ENCODE results near the gene NFKB2.

The NFKB2 gene

GRCh38 chr10:102397222-102398171, 2.0 kb downstream of the NFKB2 start (continued):
- TF ChIP-seq, protein P1, sequence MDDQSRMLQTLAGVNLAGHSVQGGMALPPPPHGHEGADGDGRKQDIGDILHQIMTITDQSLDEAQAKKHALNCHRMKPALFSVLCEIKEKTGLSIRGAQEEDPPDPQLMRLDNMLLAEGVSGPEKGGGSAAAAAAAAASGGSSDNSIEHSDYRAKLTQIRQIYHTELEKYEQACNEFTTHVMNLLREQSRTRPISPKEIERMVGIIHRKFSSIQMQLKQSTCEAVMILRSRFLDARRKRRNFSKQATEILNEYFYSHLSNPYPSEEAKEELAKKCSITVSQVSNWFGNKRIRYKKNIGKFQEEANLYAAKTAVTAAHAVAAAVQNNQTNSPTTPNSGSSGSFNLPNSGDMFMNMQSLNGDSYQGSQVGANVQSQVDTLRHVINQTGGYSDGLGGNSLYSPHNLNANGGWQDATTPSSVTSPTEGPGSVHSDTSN (CRISPR knock-in tag; IDR thresholded peaks at IDR 0.05), result no peak
- TF ChIP-seq ZNF664 (tag by site-specific recombination; IDR thresholded peaks at IDR 0.05), result no peak
- TF ChIP-seq ZFHX2 (tag by site-specific recombination; conservative IDR thresholded peaks at IDR 0.05), result no peak
- TF ChIP-seq TRIM28 (IDR thresholded peaks at IDR 0.05; ENCODE audit: borderline replicate concordance, low read length), result no peak
- TF ChIP-seq RBAK (tag by site-specific recombination; IDR thresholded peaks at IDR 0.05), result no peak
- TF ChIP-seq ZNF660 (tag by site-specific recombination; IDR thresholded peaks at IDR 0.05), result no peak
- no peak for TF ChIP-seq ZNF175 (tag by site-specific recombination; IDR thresholded peaks at IDR 0.05)
- TF ChIP-seq ZNF548 (tag by site-specific recombination; IDR thresholded peaks at IDR 0.05), result no peak

- no peak overlapping the region for H3K27ac ChIP-seq (ENCODE audit: extremely low read depth, low read depth, low read length)
Measured at GRCh38 chr10:102398172-102399020, 2.9 kb downstream of the NFKB2 start.

GRCh38 chr10:102399217-102400021, 3.9 kb downstream of the NFKB2 start:
- Histone ChIP-seq H3K9me3 (ENCODE audit: control insufficient read depth, insufficient read depth, low read depth, low read length) (no peaks in the 10 kb centered on the region), H3K36me3 (ENCODE audit: control insufficient read depth in 2 of 2, insufficient read depth in 1 of 2, low read length in 2 of 2) (peaks cover 0 to 24% of the 10 kb centered on the region in 2 experiments; a peak in 1 of 3 replicates), H3K4me1 (ENCODE audit: control insufficient read depth, insufficient read depth, low read length) (peaks cover 5% of the 10 kb centered on the region; the same call in 1 of the 2 replicates), H3K27ac (ENCODE audit: extremely low read depth, low read depth, low read length) (peak overlapping the region; percentile 74; the same call in 1 of the 2 replicates), H3K4me3 (ENCODE audit: low read depth, low read length) (peak overlapping the region; percentile 57)
- ChIA-PET POLR2A (interaction anchor here (0.7 to 1.1 kb wide), 5 partner anchors 11 to 455 kb away, joined by 3 to 5 read pairs (median 5); partner anchors contain the start of genes CUEDC2 and FBXL15), CTCF (interaction anchor here (0.5 to 5.7 kb wide), 40 partner anchors 8 to 709 kb away, joined by 3 to 60 read pairs (median 4); partner anchors contain the start of genes C10orf95, FBXL15, GBF1 and NPM3)
- TF ChIP-seq ZNF148 (tag by site-specific recombination; IDR thresholded peaks at IDR 0.05; ENCODE audit: borderline replicate concordance) (no peak), ZNF366 (tag by site-specific recombination; conservative IDR thresholded peaks at IDR 0.05) (no peak), ZNF354C (tag by site-specific recombination; IDR thresholded peaks at IDR 0.05; ENCODE audit: borderline replicate concordance, low read depth) (no peak), ZNF394 (tag by site-specific recombination; IDR thresholded peaks at IDR 0.05; ENCODE audit: borderline replicate concordance) (peak; percentile 66; the same call in 1 of the 2 replicates)
- TF ChIP-seq, protein P2, sequence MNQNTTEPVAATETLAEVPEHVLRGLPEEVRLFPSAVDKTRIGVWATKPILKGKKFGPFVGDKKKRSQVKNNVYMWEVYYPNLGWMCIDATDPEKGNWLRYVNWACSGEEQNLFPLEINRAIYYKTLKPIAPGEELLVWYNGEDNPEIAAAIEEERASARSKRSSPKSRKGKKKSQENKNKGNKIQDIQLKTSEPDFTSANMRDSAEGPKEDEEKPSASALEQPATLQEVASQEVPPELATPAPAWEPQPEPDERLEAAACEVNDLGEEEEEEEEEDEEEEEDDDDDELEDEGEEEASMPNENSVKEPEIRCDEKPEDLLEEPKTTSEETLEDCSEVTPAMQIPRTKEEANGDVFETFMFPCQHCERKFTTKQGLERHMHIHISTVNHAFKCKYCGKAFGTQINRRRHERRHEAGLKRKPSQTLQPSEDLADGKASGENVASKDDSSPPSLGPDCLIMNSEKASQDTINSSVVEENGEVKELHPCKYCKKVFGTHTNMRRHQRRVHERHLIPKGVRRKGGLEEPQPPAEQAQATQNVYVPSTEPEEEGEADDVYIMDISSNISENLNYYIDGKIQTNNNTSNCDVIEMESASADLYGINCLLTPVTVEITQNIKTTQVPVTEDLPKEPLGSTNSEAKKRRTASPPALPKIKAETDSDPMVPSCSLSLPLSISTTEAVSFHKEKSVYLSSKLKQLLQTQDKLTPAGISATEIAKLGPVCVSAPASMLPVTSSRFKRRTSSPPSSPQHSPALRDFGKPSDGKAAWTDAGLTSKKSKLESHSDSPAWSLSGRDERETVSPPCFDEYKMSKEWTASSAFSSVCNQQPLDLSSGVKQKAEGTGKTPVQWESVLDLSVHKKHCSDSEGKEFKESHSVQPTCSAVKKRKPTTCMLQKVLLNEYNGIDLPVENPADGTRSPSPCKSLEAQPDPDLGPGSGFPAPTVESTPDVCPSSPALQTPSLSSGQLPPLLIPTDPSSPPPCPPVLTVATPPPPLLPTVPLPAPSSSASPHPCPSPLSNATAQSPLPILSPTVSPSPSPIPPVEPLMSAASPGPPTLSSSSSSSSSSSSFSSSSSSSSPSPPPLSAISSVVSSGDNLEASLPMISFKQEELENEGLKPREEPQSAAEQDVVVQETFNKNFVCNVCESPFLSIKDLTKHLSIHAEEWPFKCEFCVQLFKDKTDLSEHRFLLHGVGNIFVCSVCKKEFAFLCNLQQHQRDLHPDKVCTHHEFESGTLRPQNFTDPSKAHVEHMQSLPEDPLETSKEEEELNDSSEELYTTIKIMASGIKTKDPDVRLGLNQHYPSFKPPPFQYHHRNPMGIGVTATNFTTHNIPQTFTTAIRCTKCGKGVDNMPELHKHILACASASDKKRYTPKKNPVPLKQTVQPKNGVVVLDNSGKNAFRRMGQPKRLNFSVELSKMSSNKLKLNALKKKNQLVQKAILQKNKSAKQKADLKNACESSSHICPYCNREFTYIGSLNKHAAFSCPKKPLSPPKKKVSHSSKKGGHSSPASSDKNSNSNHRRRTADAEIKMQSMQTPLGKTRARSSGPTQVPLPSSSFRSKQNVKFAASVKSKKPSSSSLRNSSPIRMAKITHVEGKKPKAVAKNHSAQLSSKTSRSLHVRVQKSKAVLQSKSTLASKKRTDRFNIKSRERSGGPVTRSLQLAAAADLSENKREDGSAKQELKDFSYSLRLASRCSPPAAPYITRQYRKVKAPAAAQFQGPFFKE (tag by site-specific recombination; IDR thresholded peaks at IDR 0.05; ENCODE audit: borderline replicate concordance), result no peak

More at GRCh38 chr10:102398172-102399020, 2.9 kb downstream of the NFKB2 start:
- CTCF ChIA-PET, result interaction anchor here (0.8 to 5.7 kb wide), 19 partner anchors 8 to 228 kb away, joined by 3 to 60 read pairs (median 6); partner anchors contain the start of genes FBXL15 and GBF1
- TF ChIP-seq EGR2 (tag by site-specific recombination; IDR thresholded peaks at IDR 0.05; ENCODE audit: low read depth) (peak; percentile 79), ZFHX2 (tag by site-specific recombination; conservative IDR thresholded peaks at IDR 0.05) (peak; percentile 73), ZNF521 (tag by site-specific recombination; IDR thresholded peaks at IDR 0.05) (no peak)
- TF ChIP-seq, protein P3, sequence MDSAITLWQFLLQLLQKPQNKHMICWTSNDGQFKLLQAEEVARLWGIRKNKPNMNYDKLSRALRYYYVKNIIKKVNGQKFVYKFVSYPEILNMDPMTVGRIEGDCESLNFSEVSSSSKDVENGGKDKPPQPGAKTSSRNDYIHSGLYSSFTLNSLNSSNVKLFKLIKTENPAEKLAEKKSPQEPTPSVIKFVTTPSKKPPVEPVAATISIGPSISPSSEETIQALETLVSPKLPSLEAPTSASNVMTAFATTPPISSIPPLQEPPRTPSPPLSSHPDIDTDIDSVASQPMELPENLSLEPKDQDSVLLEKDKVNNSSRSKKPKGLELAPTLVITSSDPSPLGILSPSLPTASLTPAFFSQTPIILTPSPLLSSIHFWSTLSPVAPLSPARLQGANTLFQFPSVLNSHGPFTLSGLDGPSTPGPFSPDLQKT (IDR thresholded peaks at IDR 0.05; ENCODE audit: borderline replicate concordance, low read depth, low read length), result no peak
- Histone ChIP-seq H3K4me3 (ENCODE audit: low read depth, low read length) (no peak overlapping the region), H3K9me3 (ENCODE audit: control insufficient read depth, insufficient read depth, low read depth, low read length) (no peaks in the 10 kb centered on the region), H3K36me3 (ENCODE audit: control insufficient read depth in 2 of 2, insufficient read depth in 1 of 2, low read length in 2 of 2) (peaks cover 0 to 24% of the 10 kb centered on the region in 2 experiments; a peak in 1 of 3 replicates), H3K4me1 (ENCODE audit: control insufficient read depth, insufficient read depth, low read length) (peaks cover 5% of the 10 kb centered on the region; the same call in 1 of the 2 replicates)
- POLR2A ChIA-PET, result interaction anchor here (0.6 to 1.1 kb wide), 4 partner anchors 12 to 456 kb away, joined by 4 to 5 read pairs (median 4); partner anchors contain the start of gene CUEDC2
